Measurements from ENCODE around the gene CCR4.
"Not testable (repeated sequence)": the region's sequence is repeated elsewhere in the genome, so short reads cannot be mapped to it uniquely, and the experiment has no call there.

CCR4 gene

DNA sequence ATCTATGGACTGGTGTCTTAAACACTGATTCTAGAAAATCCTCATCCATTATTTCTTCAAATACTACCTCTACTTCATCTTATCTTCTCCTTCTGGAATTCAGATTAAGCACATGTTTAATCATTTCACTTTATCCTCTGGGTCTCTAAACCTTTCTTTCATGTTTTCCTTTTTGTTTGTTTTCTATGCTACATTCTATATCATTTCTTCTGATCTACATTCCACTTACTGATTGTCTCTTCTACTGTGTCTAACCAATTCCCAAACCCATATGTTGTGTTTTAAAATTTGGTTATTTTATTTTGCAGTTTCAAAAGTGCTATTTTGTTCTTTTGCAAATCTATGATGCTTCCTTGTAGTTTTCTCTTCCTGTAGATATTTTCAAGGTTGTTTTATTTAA lies 31.7 kb downstream of the CCR4 start:
- no peak overlapping the region for H3K27ac Mint-ChIP-seq
- DNase-seq = no peak
- no peak for ATAC-seq (replicated peaks)
- H3K36me3 Mint-ChIP-seq = peaks cover 5 to 6% of the 10 kb centered on the region in 2 donors
- H3K4me3 Mint-ChIP-seq = no peak overlapping the region
- peaks cover 0 to 4% of the 10 kb centered on the region in 2 donors for H3K27me3 Mint-ChIP-seq
- H3K4me1 Mint-ChIP-seq = no peaks in the 10 kb centered on the region
- H3K9me3 Mint-ChIP-seq = peaks cover 0 to 3% of the 10 kb centered on the region in 2 donors

DNA sequence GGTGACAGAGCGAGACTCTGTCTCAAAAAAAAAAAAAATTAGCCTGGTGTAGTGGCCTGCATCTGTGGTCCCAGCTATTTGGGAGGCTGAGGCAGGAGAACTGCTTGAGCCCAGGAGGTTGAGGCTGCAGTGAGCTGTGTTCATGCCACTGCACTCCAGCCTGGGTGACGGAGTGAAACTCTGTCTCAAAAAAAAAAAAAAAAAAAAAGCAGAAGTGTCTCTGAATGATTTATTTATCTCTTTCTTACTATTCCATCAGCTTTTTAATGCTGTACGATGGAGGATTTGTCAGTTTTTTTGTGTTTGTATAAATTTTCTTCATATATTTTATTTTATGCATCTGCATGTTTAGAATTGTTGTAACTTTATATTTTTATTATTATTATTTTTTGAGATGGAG lies 33.5 kb downstream of the CCR4 start:
- ATAC-seq (replicated peaks) = peak; percentile 60 to 63
- peaks cover 11% of the 10 kb centered on the region in 2 donors for H3K36me3 Mint-ChIP-seq
- not testable (repeated sequence) for H3K9me3 Mint-ChIP-seq, H3K27me3 Mint-ChIP-seq, H3K27ac Mint-ChIP-seq, DNase-seq, H3K4me3 Mint-ChIP-seq, H3K4me1 Mint-ChIP-seq

DNA sequence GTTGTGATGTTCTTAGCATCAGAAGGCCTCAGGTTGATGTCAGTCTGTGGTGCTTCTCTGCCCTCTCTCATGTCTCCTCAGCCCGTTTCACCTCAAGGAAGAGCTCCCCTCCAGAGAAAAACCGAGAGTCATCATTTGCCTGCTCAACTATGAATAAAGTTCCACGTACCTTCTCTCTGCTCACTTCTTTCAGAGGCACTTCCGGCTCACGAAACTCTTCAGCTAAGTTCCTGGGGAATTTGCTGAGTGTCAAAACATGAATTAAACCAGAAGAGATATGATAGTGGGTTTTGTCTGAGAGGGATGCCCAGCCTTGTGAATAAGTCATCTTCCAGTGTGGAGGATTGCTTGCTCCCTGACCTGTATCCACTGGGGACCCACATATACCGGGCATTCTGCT lies 37.7 kb downstream of the CCR4 start:
- H3K36me3 Mint-ChIP-seq = peaks cover 14 to 21% of the 10 kb centered on the region in 2 donors
- H3K9me3 Mint-ChIP-seq = peaks cover 0 to 3% of the 10 kb centered on the region in 2 donors
- DNase-seq = no peak
- H3K4me1 Mint-ChIP-seq = peaks cover 16 to 20% of the 10 kb centered on the region in 2 donors
- no peak overlapping the region for H3K4me3 Mint-ChIP-seq
- no peaks in the 10 kb centered on the region for H3K27me3 Mint-ChIP-seq
- ATAC-seq (replicated peaks) = no peak
- no peak overlapping the region for H3K27ac Mint-ChIP-seq

- DNase-seq (no peak), ATAC-seq (replicated peaks) (no peak)
- no peak overlapping the region for H3K27ac Mint-ChIP-seq
- peaks cover 16 to 22% of the 10 kb centered on the region in 2 donors for H3K4me1 Mint-ChIP-seq
- H3K36me3 Mint-ChIP-seq = peaks cover 15 to 27% of the 10 kb centered on the region in 2 donors
- peaks cover 0 to 3% of the 10 kb centered on the region in 2 donors for H3K9me3 Mint-ChIP-seq
- H3K27me3 Mint-ChIP-seq = no peaks in the 10 kb centered on the region
- no peak overlapping the region for H3K4me3 Mint-ChIP-seq
Measured at GRCh38 chr3:32990116-32990515, 38.7 kb downstream of the CCR4 start.

GRCh38 chr3:32991781-32992180 lies 40.3 kb downstream of the CCR4 start:
- no peaks in the 10 kb centered on the region for H3K27me3 Mint-ChIP-seq
- ATAC-seq (replicated peaks) = no peak
- H3K27ac Mint-ChIP-seq = no peak overlapping the region
- H3K4me3 Mint-ChIP-seq = peak overlapping the region in 1 of 2 donors; percentile 26
- peaks cover 16 to 32% of the 10 kb centered on the region in 2 donors for H3K36me3 Mint-ChIP-seq
- DNase-seq = no peak
- H3K9me3 Mint-ChIP-seq = peaks cover 0 to 3% of the 10 kb centered on the region in 2 donors
- H3K4me1 Mint-ChIP-seq = peaks cover 20 to 27% of the 10 kb centered on the region in 2 donors

- H3K9me3 Mint-ChIP-seq = no peaks in the 10 kb centered on the region
- peaks cover 25 to 31% of the 10 kb centered on the region in 2 donors for H3K4me1 Mint-ChIP-seq
- ATAC-seq (replicated peaks) (peak; percentile 21 to 36), DNase-seq (no peak)
- peaks cover 19 to 33% of the 10 kb centered on the region in 2 donors for H3K36me3 Mint-ChIP-seq
- peak overlapping the region; percentile 35 to 61 for H3K4me3 Mint-ChIP-seq
- H3K27me3 Mint-ChIP-seq = no peaks in the 10 kb centered on the region
- peak overlapping the region; percentile 97 for H3K27ac Mint-ChIP-seq
Measured at GRCh38 chr3:32992310-32992686, 40.9 kb downstream of the CCR4 start.

DNA sequence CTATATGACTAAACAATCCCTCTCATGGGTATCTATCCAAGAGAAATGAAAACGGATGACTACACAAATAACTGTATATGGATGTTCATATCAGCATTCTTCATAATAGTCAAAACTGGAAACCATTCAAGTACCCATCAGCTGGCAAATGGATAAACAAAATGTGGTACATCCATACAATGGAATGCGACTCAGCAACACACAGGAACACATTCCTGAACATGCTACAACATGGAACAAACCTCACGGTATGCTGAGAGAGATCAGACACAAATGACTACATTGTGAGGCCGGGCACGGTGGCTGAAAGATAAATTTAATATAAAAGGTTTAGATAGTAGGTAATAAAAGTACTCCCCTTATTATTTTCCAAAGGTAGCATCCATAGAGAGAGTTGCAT lies 42.6 kb downstream of the CCR4 start:
- Mint-ChIP-seq H3K36me3 (peaks cover 30 to 44% of the 10 kb centered on the region in 2 donors), H3K4me1 (peaks cover 35 to 38% of the 10 kb centered on the region in 2 donors), H3K27me3 (no peaks in the 10 kb centered on the region), H3K9me3 (no peaks in the 10 kb centered on the region), H3K27ac (peak overlapping the region; percentile 62), H3K4me3 (no peak overlapping the region)
- no peak for ATAC-seq (replicated peaks)
- DNase-seq = no peak

GRCh38 chr3:32995098-32995497 lies 43.7 kb downstream of the CCR4 start:
- peaks cover 38% of the 10 kb centered on the region in 2 donors for H3K4me1 Mint-ChIP-seq

GRCh38 chr3:32996048-32996754 lies 44.8 kb downstream of the CCR4 start:
- Mint-ChIP-seq H3K4me3 (no peak overlapping the region), H3K27ac (no peak overlapping the region), H3K9me3 (no peaks in the 10 kb centered on the region), H3K27me3 (no peaks in the 10 kb centered on the region), H3K36me3 (peaks cover 38 to 58% of the 10 kb centered on the region in 2 donors), H3K4me1 (peaks cover 41 to 43% of the 10 kb centered on the region in 2 donors)
- ATAC-seq (replicated peaks) (peak in 1 of 2 donors; percentile 5), DNase-seq (no peak)

More at GRCh38 chr3:32995098-32995497, 43.7 kb downstream of the CCR4 start:
- no peak for ATAC-seq (replicated peaks)
- no peak for DNase-seq
- no peaks in the 10 kb centered on the region for H3K27me3 Mint-ChIP-seq
- H3K36me3 Mint-ChIP-seq = peaks cover 33 to 50% of the 10 kb centered on the region in 2 donors
- H3K27ac Mint-ChIP-seq = peak overlapping the region; percentile 42
- no peak overlapping the region for H3K4me3 Mint-ChIP-seq
- no peaks in the 10 kb centered on the region for H3K9me3 Mint-ChIP-seq

GRCh38 chr3:32996755-32997091 lies 45.3 kb downstream of the CCR4 start:
- Mint-ChIP-seq H3K9me3 (no peaks in the 10 kb centered on the region), H3K4me3 (no peak overlapping the region), H3K27ac (no peak overlapping the region), H3K36me3 (peaks cover 41 to 62% of the 10 kb centered on the region in 2 donors), H3K27me3 (no peaks in the 10 kb centered on the region), H3K4me1 (peaks cover 41 to 45% of the 10 kb centered on the region in 2 donors)
- ATAC-seq (replicated peaks) (no peak), DNase-seq (no peak)

- H3K27ac Mint-ChIP-seq = peak overlapping the region; percentile 2
- no peak for ATAC-seq (replicated peaks)
- no peak overlapping the region for H3K4me3 Mint-ChIP-seq
- no peaks in the 10 kb centered on the region for H3K27me3 Mint-ChIP-seq
- peaks cover 36 to 46% of the 10 kb centered on the region in 2 donors for H3K4me1 Mint-ChIP-seq
- no peaks in the 10 kb centered on the region for H3K9me3 Mint-ChIP-seq
- peaks cover 47 to 63% of the 10 kb centered on the region in 2 donors for H3K36me3 Mint-ChIP-seq
- no peak for DNase-seq
Measured at GRCh38 chr3:32998631-32999451, 47.4 kb downstream of the CCR4 start.

- Mint-ChIP-seq H3K27ac (peak overlapping the region; percentile 75), H3K9me3 (no peaks in the 10 kb centered on the region), H3K4me1 (peaks cover 31 to 46% of the 10 kb centered on the region in 2 donors), H3K27me3 (no peaks in the 10 kb centered on the region), H3K4me3 (no peak overlapping the region), H3K36me3 (peaks cover 56 to 69% of the 10 kb centered on the region in 2 donors)
- no peak for DNase-seq
- ATAC-seq (replicated peaks) = no peak
Measured at GRCh38 chr3:33000691-33001385, 49.4 kb downstream of the CCR4 start.

DNA sequence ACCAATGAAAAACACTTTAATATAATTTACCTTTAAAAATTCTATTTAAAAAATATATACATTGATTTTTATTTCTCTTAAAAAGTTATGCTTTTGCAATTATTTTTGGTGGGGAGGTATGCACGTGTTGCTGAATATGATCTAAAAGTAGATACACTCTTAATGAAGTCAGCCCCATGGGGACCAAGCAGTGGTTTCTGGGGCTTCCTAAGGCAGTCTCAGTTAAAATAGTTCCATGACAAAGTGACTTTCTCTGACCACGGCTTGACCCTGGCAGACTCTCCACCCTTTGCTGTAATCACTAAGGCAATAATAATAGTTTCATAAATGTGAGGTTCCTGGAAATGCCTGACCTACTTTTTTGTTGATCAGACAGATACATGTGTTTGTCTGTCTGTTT lies 50.4 kb downstream of the CCR4 start:
- H3K9me3 Mint-ChIP-seq = no peaks in the 10 kb centered on the region
- no peak overlapping the region for H3K4me3 Mint-ChIP-seq
- H3K36me3 Mint-ChIP-seq = peaks cover 56 to 68% of the 10 kb centered on the region in 2 donors
- DNase-seq (no peak), ATAC-seq (replicated peaks) (peak; percentile 97)
- no peak overlapping the region for H3K27ac Mint-ChIP-seq
- H3K4me1 Mint-ChIP-seq = peaks cover 26 to 42% of the 10 kb centered on the region in 2 donors
- H3K27me3 Mint-ChIP-seq = no peaks in the 10 kb centered on the region

DNA sequence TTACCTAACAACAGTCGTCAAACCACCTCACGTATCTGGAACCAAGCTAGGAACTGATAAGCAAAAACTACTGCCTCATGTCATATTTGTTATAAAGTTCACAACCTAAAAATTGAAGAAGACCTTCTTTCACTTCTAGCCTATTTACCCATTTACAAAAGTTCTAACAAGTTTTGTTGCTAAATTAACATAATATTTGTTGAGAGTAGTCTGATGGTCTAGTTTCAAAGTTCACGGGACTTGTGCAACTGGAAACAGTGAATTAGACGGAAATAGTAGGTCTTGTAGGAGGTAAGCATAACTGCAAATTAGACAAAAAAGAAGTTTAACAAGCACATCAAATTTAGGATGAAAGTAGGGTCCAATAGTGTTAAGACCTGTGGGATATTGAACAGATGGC lies 51.9 kb downstream of the CCR4 start:
- DNase-seq = no peak
- Mint-ChIP-seq H3K27me3 (no peaks in the 10 kb centered on the region), H3K9me3 (no peaks in the 10 kb centered on the region), H3K36me3 (peaks cover 58 to 72% of the 10 kb centered on the region in 2 donors), H3K4me3 (no peak overlapping the region), H3K27ac (no peak overlapping the region), H3K4me1 (peaks cover 27 to 39% of the 10 kb centered on the region in 2 donors)
- ATAC-seq (replicated peaks) = no peak
